Measurements from ENCODE around the gene PRSS2.

PRSS2 gene

DNA sequence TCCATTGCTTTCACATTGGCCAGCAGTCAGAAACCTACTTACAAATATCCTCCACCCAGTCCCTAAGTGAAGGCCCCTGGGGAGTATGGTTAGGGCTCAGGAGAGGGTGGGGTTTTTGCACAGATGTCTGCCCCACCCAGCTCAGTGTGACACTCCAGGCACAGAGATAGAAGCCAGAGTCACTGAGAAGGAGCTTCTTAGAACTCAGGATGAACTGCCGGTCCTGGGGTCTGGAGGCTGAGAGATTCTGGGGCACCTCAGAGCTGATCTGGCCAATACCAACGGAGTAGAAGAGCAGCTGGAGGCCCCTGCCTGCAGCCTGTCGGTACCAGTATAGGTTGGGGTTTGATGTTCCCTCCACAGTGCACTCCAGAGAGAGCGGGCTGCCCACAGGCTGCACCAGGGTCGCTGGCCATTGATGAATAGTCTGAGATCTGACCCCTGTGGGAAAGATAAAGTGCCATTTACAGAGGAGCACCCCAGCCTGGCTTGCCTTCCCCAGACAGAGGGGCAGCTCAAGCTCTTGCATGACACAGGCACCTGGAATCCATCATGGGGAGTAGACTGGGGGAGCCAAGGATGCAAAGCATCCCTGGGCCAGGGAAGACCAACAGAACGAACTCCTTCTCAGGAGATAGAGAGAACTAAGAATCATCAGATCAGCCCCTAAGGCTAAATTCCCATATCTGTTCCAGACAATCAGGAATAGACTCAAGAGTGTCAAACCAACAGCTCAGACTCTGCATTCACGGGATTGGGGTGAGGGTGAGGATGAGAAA is 41.9 kb downstream of the PRSS2 start:
- TF ChIP-seq, protein P1, sequence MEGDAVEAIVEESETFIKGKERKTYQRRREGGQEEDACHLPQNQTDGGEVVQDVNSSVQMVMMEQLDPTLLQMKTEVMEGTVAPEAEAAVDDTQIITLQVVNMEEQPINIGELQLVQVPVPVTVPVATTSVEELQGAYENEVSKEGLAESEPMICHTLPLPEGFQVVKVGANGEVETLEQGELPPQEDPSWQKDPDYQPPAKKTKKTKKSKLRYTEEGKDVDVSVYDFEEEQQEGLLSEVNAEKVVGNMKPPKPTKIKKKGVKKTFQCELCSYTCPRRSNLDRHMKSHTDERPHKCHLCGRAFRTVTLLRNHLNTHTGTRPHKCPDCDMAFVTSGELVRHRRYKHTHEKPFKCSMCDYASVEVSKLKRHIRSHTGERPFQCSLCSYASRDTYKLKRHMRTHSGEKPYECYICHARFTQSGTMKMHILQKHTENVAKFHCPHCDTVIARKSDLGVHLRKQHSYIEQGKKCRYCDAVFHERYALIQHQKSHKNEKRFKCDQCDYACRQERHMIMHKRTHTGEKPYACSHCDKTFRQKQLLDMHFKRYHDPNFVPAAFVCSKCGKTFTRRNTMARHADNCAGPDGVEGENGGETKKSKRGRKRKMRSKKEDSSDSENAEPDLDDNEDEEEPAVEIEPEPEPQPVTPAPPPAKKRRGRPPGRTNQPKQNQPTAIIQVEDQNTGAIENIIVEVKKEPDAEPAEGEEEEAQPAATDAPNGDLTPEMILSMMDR (IDR thresholded peaks at IDR 0.05; ENCODE audit: low read depth, low read length): no peak
- TF ChIP-seq EZH2phosphoT487 (IDR thresholded peaks at IDR 0.05; ENCODE audit: low read depth): no peak
- no peak overlapping the region for H2AFZ ChIP-seq (ENCODE audit: low read depth, low read length)
- 0 out of 2 replicates have a peak overlapping the region, but pooled peaks have one; percentile 2 for H3K4me2 ChIP-seq (ENCODE audit: low read length)

DNA sequence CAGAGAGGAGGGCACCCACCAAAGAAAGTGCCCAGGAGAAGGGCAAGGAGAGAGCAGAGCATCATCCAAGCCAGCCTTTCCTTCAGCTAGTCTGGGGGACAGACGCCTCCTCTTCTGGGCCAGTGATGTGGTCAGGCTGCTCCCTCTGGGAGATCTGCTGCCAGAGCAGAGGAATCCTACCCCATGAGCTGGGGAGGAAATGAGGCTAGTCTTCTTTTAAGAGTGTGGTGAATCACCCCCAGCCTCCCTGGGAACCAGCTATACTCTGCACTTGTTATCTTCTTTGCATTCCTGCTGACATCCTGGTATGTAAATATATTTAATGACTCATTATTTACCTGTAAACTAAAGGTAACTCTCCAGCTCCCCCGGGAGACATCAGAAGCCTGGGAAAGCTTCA is 42.5 kb downstream of the PRSS2 start:
- TF ChIP-seq, protein P1 (IDR thresholded peaks at IDR 0.05; ENCODE audit: low read depth, low read length): no peak
- no peak for TF ChIP-seq EZH2phosphoT487 (IDR thresholded peaks at IDR 0.05; ENCODE audit: low read depth)
- H3K4me2 ChIP-seq (ENCODE audit: low read length): no peak overlapping the region
- H3K79me2 ChIP-seq (ENCODE audit: low read length): no peaks in the 10 kb centered on the region
- H4K20me1 ChIP-seq (ENCODE audit: insufficient read depth, low read length): no peaks in the 10 kb centered on the region
- no peak overlapping the region for H2AFZ ChIP-seq (ENCODE audit: low read depth, low read length)
- peaks cover 44% of the 10 kb centered on the region for H3K4me1 ChIP-seq (ENCODE audit: low read length)
- no peak overlapping the region for H3K9ac ChIP-seq (ENCODE audit: low read length)
- H3K36me3 ChIP-seq (replicated peaks; ENCODE audit: low read depth, low read length): no peaks in the 10 kb centered on the region
- no peak overlapping the region for H3K4me3 ChIP-seq (ENCODE audit: low read length)
- no peak overlapping the region for H3K27ac ChIP-seq (ENCODE audit: low read length)
- peaks cover 3% of the 10 kb centered on the region; the same call in 1 of the 2 replicates for H3K9me3 ChIP-seq (ENCODE audit: insufficient read depth, low read length)
- H3K27me3 ChIP-seq (ENCODE audit: low read depth, low read length): no peaks in the 10 kb centered on the region; the same call in 1 of the 2 replicates

More for the DNA sequence above, 41.9 kb downstream of the PRSS2 start:
- H3K36me3 ChIP-seq (replicated peaks; ENCODE audit: low read depth, low read length): no peaks in the 10 kb centered on the region
- no peaks in the 10 kb centered on the region for H4K20me1 ChIP-seq (ENCODE audit: insufficient read depth, low read length)
- no peak overlapping the region for H3K4me3 ChIP-seq (ENCODE audit: low read length)
- H3K27me3 ChIP-seq (ENCODE audit: low read depth, low read length): no peaks in the 10 kb centered on the region; the same call in 1 of the 2 replicates
- no peak overlapping the region for H3K27ac ChIP-seq (ENCODE audit: low read length)
- no peak overlapping the region for H3K9ac ChIP-seq (ENCODE audit: low read length)
- peaks cover 50% of the 10 kb centered on the region for H3K4me1 ChIP-seq (ENCODE audit: low read length)
- H3K9me3 ChIP-seq (ENCODE audit: insufficient read depth, low read length): peaks cover 9% of the 10 kb centered on the region; the same call in 1 of the 2 replicates
- H3K79me2 ChIP-seq (ENCODE audit: low read length): no peaks in the 10 kb centered on the region

DNA sequence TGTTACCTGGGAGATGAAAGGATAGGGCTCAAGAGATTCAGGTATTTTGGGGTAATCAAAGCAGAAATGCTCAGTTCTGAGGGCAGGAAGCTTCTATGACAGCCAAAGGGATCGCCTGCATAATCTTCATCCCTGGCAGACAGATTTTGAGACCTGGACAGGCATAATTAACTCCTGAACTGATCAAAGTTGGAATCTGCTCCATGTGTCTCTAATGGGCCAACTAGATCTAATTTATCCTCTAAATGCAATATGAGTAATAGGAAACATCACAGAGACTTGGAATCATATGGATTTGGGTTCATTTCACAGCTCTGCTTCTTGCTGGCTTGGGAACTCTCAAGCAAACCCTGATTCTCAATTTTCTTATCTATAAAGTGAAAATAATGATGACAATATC is 42.9 kb downstream of the PRSS2 start:
- Histone ChIP-seq H3K9me3 (ENCODE audit: insufficient read depth, low read length) (no peaks in the 10 kb centered on the region), H3K27me3 (ENCODE audit: low read depth, low read length) (no peaks in the 10 kb centered on the region; the same call in 1 of the 2 replicates), H3K4me1 (ENCODE audit: low read length) (peaks cover 39% of the 10 kb centered on the region), H3K4me3 (ENCODE audit: low read length) (no peak overlapping the region), H3K27ac (ENCODE audit: low read length) (no peak overlapping the region), H3K79me2 (ENCODE audit: low read length) (no peaks in the 10 kb centered on the region), H3K36me3 (replicated peaks; ENCODE audit: low read depth, low read length) (no peaks in the 10 kb centered on the region), H3K9ac (ENCODE audit: low read length) (no peak overlapping the region), H4K20me1 (ENCODE audit: insufficient read depth, low read length) (no peaks in the 10 kb centered on the region), H2AFZ (ENCODE audit: low read depth, low read length) (no peak overlapping the region), H3K4me2 (ENCODE audit: low read length) (no peak overlapping the region)
- TF ChIP-seq, protein P1 (IDR thresholded peaks at IDR 0.05; ENCODE audit: low read depth, low read length): no peak
- no peak for TF ChIP-seq EZH2phosphoT487 (IDR thresholded peaks at IDR 0.05; ENCODE audit: low read depth)

DNA sequence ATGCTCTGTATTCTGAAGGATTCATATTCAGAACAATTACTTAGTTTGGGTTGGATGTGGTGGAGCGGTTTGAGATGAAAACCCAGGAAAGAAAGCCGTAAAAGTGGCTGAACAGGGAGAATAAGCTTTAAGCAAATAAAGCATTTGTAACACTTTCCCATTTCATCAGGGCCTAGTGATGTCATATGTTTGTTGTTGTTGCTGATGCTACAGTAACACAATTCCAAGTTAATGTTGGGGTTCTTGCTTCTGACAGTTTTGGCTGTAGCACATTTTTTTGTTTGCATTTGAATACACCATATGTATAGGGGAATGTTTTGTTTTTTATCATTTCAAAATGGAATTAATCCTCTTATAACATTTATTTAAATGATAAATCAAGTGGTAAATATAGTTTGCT is 43.7 kb downstream of the PRSS2 start:
- H3K27me3 ChIP-seq (ENCODE audit: low read depth, low read length): no peaks in the 10 kb centered on the region; the same call in 1 of the 2 replicates
- no peaks in the 10 kb centered on the region for H3K9me3 ChIP-seq (ENCODE audit: insufficient read depth, low read length)
- no peak overlapping the region for H3K4me3 ChIP-seq (ENCODE audit: low read length)
- H3K4me1 ChIP-seq (ENCODE audit: low read length): peaks cover 32% of the 10 kb centered on the region
- H3K27ac ChIP-seq (ENCODE audit: low read length): no peak overlapping the region
- no peak overlapping the region for H3K4me2 ChIP-seq (ENCODE audit: low read length)
- no peaks in the 10 kb centered on the region for H3K79me2 ChIP-seq (ENCODE audit: low read length)
- no peaks in the 10 kb centered on the region for H3K36me3 ChIP-seq (replicated peaks; ENCODE audit: low read depth, low read length)
- H4K20me1 ChIP-seq (ENCODE audit: insufficient read depth, low read length): no peaks in the 10 kb centered on the region
- no peak for TF ChIP-seq EZH2phosphoT487 (IDR thresholded peaks at IDR 0.05; ENCODE audit: low read depth)
- TF ChIP-seq, protein P1 (IDR thresholded peaks at IDR 0.05; ENCODE audit: low read depth, low read length): no peak
- no peak overlapping the region for H3K9ac ChIP-seq (ENCODE audit: low read length)
- H2AFZ ChIP-seq (ENCODE audit: low read depth, low read length): no peak overlapping the region

All from OCI-LY3 (cell line).